HepG2 (cell line): ENCODE results near the gene CD300LF. TPM values are rescaled to one million over a fixed set of nuclear protein-coding genes. Genes with fewer than 3 reads are reported as not detected.

Experiments used
- ATAC-seq: fragments of 200-7000 bp; cut with Tn5 transposase; 3 replicates; pipeline ENCODE4 v1.9.1; 2020; ENCODE audit warnings: mild to moderate bottlenecking, moderate library complexity
- BruUV-seq: library from RNA; stranded (reverse); fragments of 400-500 nt; replicated peaks from 2 replicates; lab custom pipeline; 2021; lab: Mats Ljungman, UMichigan
- CTCF ChIA-PET: fragments of 300-600 bp; formaldehyde crosslinking; extraction: SDS; loops from one replicate; lab custom pipeline; 2021; ENCODE audit warnings: low total read pairs, inconsistent platforms, low intra/inter-chr PET ratio; lab: Yijun Ruan, JAX
- POLR2A ChIA-PET: fragments of 350-600 bp; sonication (Branson Sonifier 250); formaldehyde crosslinking; loops from one replicate; lab custom pipeline; 2020; ENCODE audit warnings: antibody characterized with exemption, inconsistent platforms; lab: Yijun Ruan, JAX
- DNase-seq: peaks from one replicate; pipeline ENCODE4 v3.0.0-alpha.2; 2015; ENCODE audit warnings: low spot score
- FAIRE-seq: peaks from 3 replicates; lab custom pipeline; 2011; peaks lifted over from hg19 to GRCh38; lab: Jason Lieb, UNC
- H2AFZ ChIP-seq: one replicate; pipeline ENCODE4 v1.6.1; 2011; ENCODE audit warnings: low read length, inconsistent platforms
- H3K27ac ChIP-seq: fragments of 300-600 bp; 3 replicates; pipeline ENCODE4 v1.8.0; 2011; ENCODE audit warnings: mixed run types, mild to moderate bottlenecking, mixed read lengths, low read length, inconsistent platforms; ENCODE audit not compliant: insufficient read depth; ENCODE audit errors: extremely low read length
- H3K27me3 ChIP-seq, 2 experiments: fragments of 200-600 bp in 1 of 2; 2 replicates in 1 of 2; 3 replicates in 1 of 2; pipeline versions ENCODE4 v1.6.0 to v1.8.0; 2011; ENCODE audit warnings: low read length in 2 of 2, mild to moderate bottlenecking in 2 of 2, moderate library complexity in 2 of 2, inconsistent platforms in 1 of 2; ENCODE audit not compliant: insufficient read depth in 2 of 2, control insufficient read depth in 1 of 2
- H3K36me3 ChIP-seq, 2 experiments: fragments of 200-600 bp in 1 of 2; replicated peaks in 1 of 2; 2 replicates in 1 of 2; 3 replicates in 1 of 2; pipeline versions ENCODE4 v1.5.1 to v1.8.0; 2011; ENCODE audit warnings: low read length in 2 of 2, inconsistent platforms in 1 of 2; ENCODE audit not compliant: insufficient read depth in 2 of 2, control insufficient read depth in 1 of 2
- H3K4me1 ChIP-seq: 2 replicates; pipeline ENCODE4 v1.5.1; 2012; ENCODE audit warnings: low read length, inconsistent platforms; ENCODE audit not compliant: insufficient read depth
- H3K4me2 ChIP-seq: 2 replicates; pipeline ENCODE4 v1.6.0; 2011; ENCODE audit warnings: low read depth, low read length, inconsistent platforms
- H3K4me3 ChIP-seq, 3 experiments: fragments of 200-600 bp in 1 of 3; sonication (generic), shearing (Covaris generic) in 1 of 3; replicated peaks in 1 of 3; 2 replicates each; pipeline ENCODE4 v1.5.1; 2011 to 2016; ENCODE audit warnings: low read length in 3 of 3, inconsistent platforms in 2 of 3, low read depth in 2 of 3, mild to moderate bottlenecking in 2 of 3, control low read depth in 1 of 3, mixed read lengths in 1 of 3; ENCODE audit not compliant: insufficient read depth in 1 of 3
- H3K79me2 ChIP-seq: one replicate; pipeline ENCODE4 v1.6.1; 2011; ENCODE audit warnings: low read length, inconsistent platforms; ENCODE audit not compliant: insufficient read depth
- H3K9ac ChIP-seq: 2 replicates; pipeline ENCODE4 v1.6.0; 2011; ENCODE audit warnings: mild to moderate bottlenecking, low read depth, low read length, inconsistent platforms; ENCODE audit not compliant: insufficient read depth
- H3K9me3 ChIP-seq: 2 replicates; pipeline ENCODE4 v1.5.1; 2012; ENCODE audit warnings: mild to moderate bottlenecking, low read length
- H4K20me1 ChIP-seq: 2 replicates; pipeline ENCODE4 v1.6.0; 2011; ENCODE audit warnings: inconsistent platforms, mild to moderate bottlenecking, low read length, moderate library complexity; ENCODE audit not compliant: insufficient read depth
- AKAP8 ChIP-seq: sonication (generic); formaldehyde crosslinking; IDR thresholded peaks from 2 replicates; pipeline ENCODE4 v1.5.1; 2020; ENCODE audit warnings: mild to moderate bottlenecking, missing genetic modification reagents
- ARNT ChIP-seq: fragments of 450-650 bp; IDR thresholded peaks from 2 replicates; pipeline ENCODE4 v1.6.1; 2017
- CREB3 ChIP-seq: sonication (generic); formaldehyde crosslinking; IDR thresholded peaks from 2 replicates; pipeline ENCODE4 v1.5.0; 2020; ENCODE audit warnings: missing genetic modification reagents
- E2F2 ChIP-seq: sonication (generic); formaldehyde crosslinking; IDR thresholded peaks from 2 replicates; pipeline ENCODE4 v1.4.0; 2020; ENCODE audit warnings: missing genetic modification reagents, borderline replicate concordance
- EP300 ChIP-seq, 3 experiments: sonication (generic) in 1 of 3; formaldehyde crosslinking in 1 of 3; IDR thresholded peaks; 2 replicates each; pipeline versions ENCODE4 v1.5.1 to v1.6.1; 2011 to 2020; ENCODE audit warnings: low read depth in 2 of 3, low read length in 2 of 3, borderline replicate concordance in 1 of 3, improper control_type of control experiment in 1 of 3, mild to moderate bottlenecking in 1 of 3, missing genetic modification reagents in 1 of 3, moderate library complexity in 1 of 3
- KDM3A ChIP-seq: IDR thresholded peaks from 2 replicates; pipeline ENCODE4 v1.6.1; 2018; ENCODE audit warnings: low read depth, missing compliant biosample characterization
- LRRFIP1 ChIP-seq: sonication (generic); formaldehyde crosslinking; conservative IDR thresholded peaks from 2 replicates; pipeline ENCODE4 v1.4.0; 2020; ENCODE audit warnings: missing genetic modification reagents
- MTERF4 ChIP-seq: sonication (generic); formaldehyde crosslinking; IDR thresholded peaks from 2 replicates; pipeline ENCODE4 v1.8.0; 2023; ENCODE audit warnings: mild to moderate bottlenecking, missing genetic modification reagents
- NFKB2 ChIP-seq: sonication (generic); formaldehyde crosslinking; IDR thresholded peaks from 2 replicates; pipeline ENCODE4 v1.4.0; 2020; ENCODE audit warnings: missing genetic modification reagents, borderline replicate concordance
- PHF20 ChIP-seq: sonication (generic); formaldehyde crosslinking; IDR thresholded peaks from 2 replicates; pipeline ENCODE4 v1.5.0; 2020; ENCODE audit warnings: mild to moderate bottlenecking, missing genetic modification reagents
- SP140L ChIP-seq: sonication (generic); formaldehyde crosslinking; IDR thresholded peaks from 2 replicates; pipeline ENCODE4 v1.4.0; 2020; ENCODE audit warnings: missing genetic modification reagents, borderline replicate concordance
- ZNF142 ChIP-seq: sonication (generic); formaldehyde crosslinking; IDR thresholded peaks from 2 replicates; pipeline ENCODE4 v1.4.0; 2020; ENCODE audit warnings: missing genetic modification reagents
- WGBS: methylation state at CpG from one replicate; pipeline ENCODE4 v1.1.6; 2017; ENCODE audit warnings: low lambda C conversion rate; 5-methylcytosine and 5-hydroxymethylcytosine counted together
- in situ Hi-C: cut with HindIII; loops from 2 replicates; pipeline ENCODE4 v1.10.0; 2017; ENCODE audit warnings: low pct_unique_long_range_greater_than_20kb; ENCODE audit not compliant: extremely low pct_ligation_motif_present
- intact Hi-C: fragments of 100-400 bp; cut with micrococcal nuclease; formaldehyde crosslinking; loops from one replicate; pipeline ENCODE4 v1.10.0; 2022; ENCODE audit not compliant: unreplicated experiment
- polyA plus RNA-seq, 8 experiments: library from polyadenylated mRNA; depleted of rRNA in 3 of 8; stranded (reverse) in 7 of 8; unstranded in 1 of 8; fragments of >200 nt; fragmentation: Illumina TruSeq in 4 of 8; extraction: Trizol in 4 of 8; gene quantifications; 2 replicates each; pipeline versions ENCODE4 v1.2.1 to v1.2.3, GENCODE V29; 2011 to 2016; ENCODE audit warnings: low read depth in 4 of 8, missing spikeins in 1 of 8, mixed read lengths in 1 of 8; ENCODE audit not compliant: insufficient read depth in 1 of 8
- total RNA-seq, 5 experiments: library from RNA; depleted of rRNA; stranded (reverse); fragments of >200 nt; fragmentation: Illumina TruSeq; extraction: Trizol; gene quantifications; 2 replicates each; pipeline ENCODE4 v1.2.3, GENCODE V29; 2016; ENCODE audit warnings: low read depth in 1 of 5

The CD300LF gene
- total and polyA plus RNA-seq, 2 of the 13 experiments (the other 11 are each of a cell fraction or from before 2014, with no cell fraction given), result not detected

GRCh38 chr17:74761419-74761818 is 48.7 kb upstream of the CD300LF start:
- H3K79me2 ChIP-seq, result peaks cover 91% of the 10 kb centered on the region
- peak overlapping the region in 1 of 3 experiments; percentile 22; a peak in 2 of 6 replicates for H3K4me3 ChIP-seq
- H3K9ac ChIP-seq, result no peak overlapping the region
- BruUV-seq, result no TSS peak
- no peaks in the 10 kb centered on the region for H3K9me3 ChIP-seq
- no peak for DNase-seq
- 54% methylated on average over 5 of the region's 5 CpGs for WGBS
- ATAC-seq, result no peak
- ChIA-PET CTCF (interaction anchor here (1.5 kb wide), 1 partner anchor 16 kb away, joined by 4 read pairs; no protein-coding TSS in a partner anchor), POLR2A (interaction anchor here (1.6 to 29.3 kb wide), 4 partner anchors 7 to 112 kb away, joined by 7 to 1459 read pairs (median 764); partner anchors contain the start of genes FDXR, NAT9, NHERF1 and RAB37)
- no peaks in the 10 kb centered on the region for H3K27me3 ChIP-seq
- H3K4me2 ChIP-seq, result peak overlapping the region; percentile 92; the same call in 1 of the 2 replicates
- H3K27ac ChIP-seq, result peak overlapping the region; percentile 64
- H2AFZ ChIP-seq, result no peak overlapping the region
- peaks cover 99% of the 10 kb centered on the region for H3K4me1 ChIP-seq
- peaks cover 63% of the 10 kb centered on the region for H4K20me1 ChIP-seq
- intact Hi-C loops, result no loop called here
- FAIRE-seq, result no peak
- peaks cover 26 to 44% of the 10 kb centered on the region in 2 experiments for H3K36me3 ChIP-seq
- in situ Hi-C loops, result no loop called here
- TF ChIP-seq KDM3A (CRISPR knock-in tag), result no peak
- no peak for TF ChIP-seq SP140L (CRISPR knock-in tag)
- TF ChIP-seq CREB3 (CRISPR knock-in tag), result no peak
- TF ChIP-seq E2F2 (CRISPR knock-in tag), result no peak
- TF ChIP-seq AKAP8 (CRISPR knock-in tag), result no peak
- TF ChIP-seq ZNF142 (CRISPR knock-in tag), result peak; percentile 48; the same call in 1 of the 2 replicates
- TF ChIP-seq MTERF4 (CRISPR knock-in tag), result no peak
- no peak for TF ChIP-seq LRRFIP1 (CRISPR knock-in tag)
- TF ChIP-seq NFKB2 (CRISPR knock-in tag), result no peak
- no peak for TF ChIP-seq ARNT
- no peak for TF ChIP-seq PHF20 (CRISPR knock-in tag)
- no peak for TF ChIP-seq EP300 (IDR thresholded peaks at IDR 0.05; ENCODE audit: low read depth in 2 of 2, low read length in 2 of 2)
- no peak for TF ChIP-seq EP300 (CRISPR knock-in tag; IDR thresholded peaks at IDR 0.05; ENCODE audit: borderline replicate concordance)
